Limb (tissue), 2 donors: Measurements from ENCODE around the gene GLT8D2.

Experiments
- DNase-seq, 2 donors: peaks; one replicate each; pipeline ENCODE4 v3.0.0-alpha.2; 2016; ENCODE audit errors: extremely low spot score in 2 of 2

Gene GLT8D2

DNA sequence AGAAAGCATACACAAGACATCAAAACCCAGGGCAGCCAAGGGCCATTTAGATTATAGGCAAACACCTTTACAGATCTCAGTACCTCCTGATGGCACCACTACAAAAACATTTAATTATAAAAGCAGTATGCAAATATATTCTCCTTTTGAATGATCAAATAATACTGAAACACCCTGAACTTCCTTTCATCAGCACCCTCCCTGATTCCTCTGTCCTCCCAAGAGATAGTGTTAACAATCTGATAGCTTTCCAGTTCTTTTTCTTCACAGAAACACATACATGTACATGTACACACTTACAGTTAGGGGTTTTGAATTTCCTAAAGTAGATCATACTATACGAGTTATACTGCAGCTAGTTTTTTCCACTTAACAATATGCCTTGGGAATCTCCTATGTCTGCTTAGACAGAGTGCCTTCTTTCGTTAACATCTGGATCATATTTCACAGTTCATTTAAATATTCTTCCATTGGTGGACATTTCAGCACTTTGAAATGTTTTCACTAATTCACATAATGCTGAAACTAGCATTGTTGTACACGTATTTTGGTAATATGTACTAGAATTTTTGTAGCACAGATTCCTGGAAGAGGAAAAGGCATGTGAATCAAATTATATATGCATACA, 49.1 kb downstream of the GLT8D2 start:
- peak in 1 of 2 donors; percentile 46 for DNase-seq

DNA sequence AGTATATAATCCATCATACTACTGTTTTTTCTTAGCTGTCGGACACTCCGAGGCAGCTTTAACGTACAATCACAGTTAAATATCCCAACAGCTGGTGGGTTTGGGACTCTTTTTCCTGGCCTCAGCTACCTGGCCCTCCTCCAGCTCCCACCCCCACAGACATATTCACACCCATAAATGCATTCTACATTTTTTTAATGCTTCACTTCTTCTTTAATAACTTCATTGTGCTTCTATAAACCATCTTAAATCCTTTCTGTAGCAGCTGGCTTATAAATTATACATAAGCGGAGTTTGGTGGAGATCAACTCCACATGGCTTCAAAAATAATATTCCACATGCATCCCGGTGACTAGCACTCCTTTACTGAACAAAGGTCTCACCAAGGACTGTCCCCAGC, 51.0 kb downstream of the GLT8D2 start:
- DNase-seq = peak; percentile 64

GRCh38 chr12:103997286-103997900, 52.6 kb downstream of the GLT8D2 start:
- no peak for DNase-seq

DNA sequence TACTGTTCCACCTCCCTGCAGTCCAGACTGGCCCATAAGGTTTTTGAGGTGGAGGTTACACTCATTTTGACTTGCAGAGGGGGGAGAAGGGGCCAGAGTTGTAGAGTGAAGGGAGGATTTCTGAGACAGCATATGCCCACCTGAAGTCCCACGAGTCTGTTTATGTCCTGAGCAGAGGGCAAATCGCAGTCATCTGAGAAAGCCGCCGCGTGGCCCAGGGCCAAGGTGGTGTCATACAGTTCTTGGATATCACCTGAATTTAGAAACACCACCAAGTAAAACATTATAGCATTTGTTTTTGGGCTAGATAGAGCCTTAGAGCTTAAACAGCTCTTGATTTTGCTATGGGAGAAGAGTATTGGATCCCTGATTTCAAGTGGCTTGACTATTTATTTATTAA, 53.4 kb downstream of the GLT8D2 start:
- no peak for DNase-seq

DNA sequence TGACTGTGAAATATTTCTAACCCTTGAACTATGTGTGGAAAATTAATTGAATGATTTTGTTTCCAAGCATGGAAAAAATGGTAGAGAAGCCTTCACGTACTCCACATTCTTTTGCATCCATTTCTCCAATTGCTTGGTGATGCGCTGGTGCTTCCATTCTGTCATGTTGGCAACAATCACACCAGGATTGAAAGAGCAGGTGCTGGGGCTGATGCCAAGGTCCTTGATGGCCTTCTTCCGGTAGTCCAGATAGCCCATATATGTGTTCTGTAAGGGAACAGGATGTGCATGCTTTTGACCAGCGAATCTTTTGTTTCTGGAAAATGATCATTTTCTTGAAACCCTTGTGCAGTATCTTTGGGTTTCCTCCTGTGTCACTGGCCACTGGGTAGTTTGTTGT, 55.8 kb downstream of the GLT8D2 start:
- DNase-seq = peak in 1 of 2 donors; percentile 42

DNA sequence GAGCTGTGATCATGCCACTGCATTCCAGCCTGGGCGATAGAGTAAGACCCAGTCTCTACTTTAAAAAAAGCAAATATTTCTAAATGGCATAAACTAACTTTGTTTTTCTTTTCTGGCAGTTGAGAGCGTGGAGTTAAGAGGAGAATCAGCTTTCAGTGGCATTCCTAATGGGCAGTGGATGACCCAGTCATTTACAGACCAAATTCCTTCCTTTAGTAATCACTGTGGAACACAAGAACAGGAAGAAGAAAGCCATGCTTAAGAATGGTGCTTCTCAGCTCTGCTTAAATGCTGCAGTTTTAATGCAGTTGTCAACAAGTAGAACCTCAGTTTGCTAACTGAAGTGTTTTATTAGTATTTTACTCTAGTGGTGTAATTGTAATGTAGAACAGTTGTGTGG, 63.2 kb downstream of the GLT8D2 start:
- no peak for DNase-seq

DNA sequence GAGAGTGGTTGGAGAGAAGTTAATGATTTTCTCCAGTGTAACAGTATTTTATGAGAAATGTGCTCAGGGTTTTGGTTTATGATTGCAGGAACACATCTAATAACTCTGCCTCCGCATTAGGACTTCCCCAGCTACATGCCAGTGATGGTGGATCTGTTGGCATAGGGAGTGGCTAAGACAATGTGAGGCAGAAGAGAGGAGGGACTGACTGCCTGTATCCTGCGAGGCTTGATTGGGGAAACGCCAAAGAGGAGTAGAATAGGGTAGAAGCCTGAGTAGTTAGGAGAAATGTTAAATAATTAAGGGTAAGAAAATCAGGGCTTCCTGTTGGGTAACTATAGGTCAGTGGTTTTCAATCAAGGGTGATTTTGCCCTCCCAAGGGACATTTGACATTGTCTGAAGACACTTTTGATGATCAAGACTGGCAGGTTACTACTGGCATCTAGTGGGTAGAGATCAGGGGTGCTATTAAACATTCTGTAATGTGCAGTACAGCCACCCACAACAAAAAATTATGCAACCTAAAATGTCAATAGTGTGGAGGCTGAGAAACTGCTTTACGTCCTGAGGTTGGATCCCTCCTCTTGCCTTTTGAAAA, 71.5 kb downstream of the GLT8D2 start:
- no peak for DNase-seq

DNA sequence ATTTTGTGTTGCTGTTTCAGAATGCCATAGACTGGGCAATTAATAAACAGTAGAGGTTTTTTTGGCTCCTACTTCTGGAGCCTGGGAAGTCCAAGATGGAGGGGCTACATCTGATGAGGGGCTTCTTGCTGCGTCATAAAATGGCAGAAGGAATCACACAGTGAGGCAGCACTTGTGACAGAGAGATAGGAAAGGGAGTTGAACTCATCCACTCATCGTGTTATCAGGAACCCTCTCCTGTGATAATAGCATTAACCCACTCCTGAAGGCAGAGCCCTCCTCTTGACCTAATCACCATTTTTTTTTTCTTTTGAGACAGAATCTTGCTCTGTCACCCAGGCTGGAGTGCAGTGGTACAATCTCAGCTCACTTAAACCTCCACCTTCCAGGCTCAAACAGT, 74.6 kb downstream of the GLT8D2 start:
- DNase-seq = no peak

GRCh38 chr12:103973909-103974308, 76.1 kb downstream of the GLT8D2 start:
- DNase-seq = no peak

DNA sequence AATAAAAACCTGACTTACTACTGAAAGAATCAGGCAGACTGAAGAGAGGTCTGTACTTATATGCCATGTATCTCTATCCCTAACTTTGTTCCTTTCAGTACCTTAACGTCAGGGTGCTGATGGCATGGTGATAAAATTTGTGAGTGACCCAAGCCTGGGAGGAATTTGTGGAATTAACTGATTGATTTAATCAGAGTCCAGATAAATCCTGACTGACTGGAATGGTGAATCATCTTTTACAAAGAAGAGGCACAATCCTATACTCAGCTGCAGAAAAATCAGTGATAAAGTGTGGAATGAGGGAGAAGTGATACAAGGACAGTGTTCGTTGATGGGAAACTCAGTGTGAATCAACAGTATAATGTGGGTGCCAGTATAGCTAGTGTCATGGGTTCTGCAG, 80.6 kb downstream of the GLT8D2 start:
- no peak for DNase-seq

DNA sequence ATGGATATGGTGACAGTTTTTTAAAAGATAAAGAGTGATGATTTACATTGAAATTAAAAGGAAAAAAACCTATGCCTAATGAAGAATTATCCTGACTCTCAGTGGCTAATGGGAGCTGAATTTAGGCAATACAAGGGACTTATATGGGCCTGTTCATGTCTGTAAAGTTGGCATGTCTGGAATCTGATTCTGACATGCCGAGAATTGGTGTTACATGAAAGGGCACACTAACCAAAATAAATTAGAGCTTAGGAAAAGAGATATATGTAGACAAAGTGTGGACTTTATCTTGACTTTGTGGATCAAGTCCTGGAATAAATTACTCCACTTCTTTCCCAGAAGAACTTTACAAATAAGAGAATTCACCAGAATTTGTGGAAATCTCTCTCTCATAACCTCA, 83.3 kb downstream of the GLT8D2 start:
- DNase-seq = no peak

DNA sequence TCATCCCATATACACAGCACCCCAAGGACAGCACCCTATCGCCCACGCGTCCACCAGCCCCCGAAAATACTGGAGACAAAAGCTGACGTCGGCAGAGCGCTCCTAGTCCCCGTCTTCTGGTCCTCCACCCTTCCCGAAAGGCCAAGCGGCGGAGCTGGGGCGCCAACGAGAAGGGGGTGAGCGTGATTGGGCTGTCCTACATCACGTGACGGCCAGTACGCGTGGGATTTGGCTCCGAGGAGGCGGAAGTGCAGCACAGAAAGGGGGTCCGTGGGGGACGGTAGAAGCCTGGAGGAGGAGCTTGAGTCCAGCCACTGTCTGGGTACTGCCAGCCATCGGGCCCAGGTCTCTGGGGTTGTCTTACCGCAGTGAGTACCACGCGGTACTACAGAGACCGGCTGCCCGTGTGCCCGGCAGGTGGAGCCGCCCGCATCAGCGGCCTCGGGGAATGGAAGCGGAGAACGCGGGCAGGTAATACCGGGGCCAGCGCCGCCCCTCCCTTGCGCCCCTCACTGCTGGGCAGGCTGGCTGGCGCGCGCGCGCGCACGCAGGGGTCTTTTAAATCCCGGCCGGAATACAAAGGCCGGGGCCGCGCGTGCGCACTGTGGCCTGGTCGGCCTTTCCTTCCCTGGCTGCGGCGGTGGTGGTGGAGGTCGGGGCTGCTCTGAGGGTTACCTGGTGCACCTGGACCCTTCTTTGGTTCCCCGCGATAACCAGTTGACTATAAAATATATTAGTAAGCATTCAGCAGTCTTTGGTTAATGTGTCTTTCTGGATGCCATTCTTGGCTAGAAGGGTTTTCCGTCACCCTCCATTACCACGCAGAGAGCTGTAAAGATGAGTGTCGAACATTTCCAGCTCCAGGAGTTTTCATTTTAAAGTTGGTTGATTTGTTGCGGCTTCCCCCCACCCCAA, 84.1 kb downstream of the GLT8D2 start, which contains the start of gene TDG:
Gene TDG, plus strand, starts transcription at position 283 of the 915 bp plus-strand sequence. Its CDS starts 166 bp downstream, at position 449.
- DNase-seq = peak; percentile 98

GRCh38 chr12:103965255-103965589, 84.8 kb downstream of the GLT8D2 start:
- DNase-seq = no peak

DNA sequence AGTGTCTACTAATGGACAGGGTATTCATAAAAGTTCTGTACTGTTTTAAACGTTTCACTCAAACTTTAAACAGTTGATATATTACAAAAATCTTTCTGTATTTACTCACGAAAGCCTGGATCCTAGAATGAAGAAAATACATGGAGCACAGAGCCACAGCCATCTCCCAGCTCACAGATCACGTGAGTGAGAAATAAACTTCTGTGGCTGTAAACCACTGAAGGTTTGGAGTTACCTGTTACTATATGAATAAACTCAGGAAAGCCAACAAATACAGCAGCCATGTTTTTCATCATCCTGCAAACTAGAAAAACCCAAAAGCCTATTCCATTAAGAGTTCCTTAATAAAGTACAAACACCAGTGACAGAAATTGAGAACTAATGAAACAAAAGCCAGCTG, 85.2 kb downstream of the GLT8D2 start:
- DNase-seq = no peak

DNA sequence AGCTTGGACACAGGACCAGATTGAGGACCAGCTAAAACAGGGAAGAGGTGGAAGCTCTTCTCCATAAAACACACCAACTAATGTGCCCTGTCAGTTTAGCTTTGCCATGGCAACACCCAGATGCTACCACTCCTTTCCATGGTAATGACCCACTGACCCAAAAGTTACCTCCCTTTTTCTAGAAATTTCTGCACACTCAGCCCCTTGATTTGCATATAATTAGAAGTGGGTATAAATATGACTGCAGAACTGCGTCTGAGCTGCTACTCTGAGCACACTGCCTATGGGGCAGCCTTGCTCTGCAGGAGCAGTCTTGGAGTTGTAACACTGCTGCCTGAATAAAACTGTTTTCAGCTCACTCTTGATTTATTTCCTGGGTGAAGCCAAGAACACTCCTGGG, 87.5 kb downstream of the GLT8D2 start:
- no peak for DNase-seq

GRCh38 chr12:103960616-103961227, 89.3 kb downstream of the GLT8D2 start:
- DNase-seq = no peak

DNA sequence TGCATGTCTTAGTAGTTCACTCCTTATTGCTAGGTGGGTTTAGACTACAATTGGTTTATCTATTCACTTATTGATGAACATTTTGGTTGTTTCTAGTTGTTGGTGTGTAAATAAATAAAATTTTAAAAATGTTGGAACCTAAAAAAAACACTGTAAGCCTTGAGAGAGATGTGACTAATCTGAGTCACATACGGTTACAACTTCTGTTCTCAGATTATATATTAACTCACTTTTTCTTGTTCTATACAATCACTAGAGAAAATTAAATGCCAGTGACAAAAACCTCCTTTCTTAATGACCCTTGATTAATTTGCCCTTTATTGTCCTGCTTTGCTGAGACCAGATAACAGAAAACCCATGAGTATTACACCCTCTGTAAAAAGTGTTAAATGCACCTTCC, 91.4 kb downstream of the GLT8D2 start:
- DNase-seq = no peak

DNA sequence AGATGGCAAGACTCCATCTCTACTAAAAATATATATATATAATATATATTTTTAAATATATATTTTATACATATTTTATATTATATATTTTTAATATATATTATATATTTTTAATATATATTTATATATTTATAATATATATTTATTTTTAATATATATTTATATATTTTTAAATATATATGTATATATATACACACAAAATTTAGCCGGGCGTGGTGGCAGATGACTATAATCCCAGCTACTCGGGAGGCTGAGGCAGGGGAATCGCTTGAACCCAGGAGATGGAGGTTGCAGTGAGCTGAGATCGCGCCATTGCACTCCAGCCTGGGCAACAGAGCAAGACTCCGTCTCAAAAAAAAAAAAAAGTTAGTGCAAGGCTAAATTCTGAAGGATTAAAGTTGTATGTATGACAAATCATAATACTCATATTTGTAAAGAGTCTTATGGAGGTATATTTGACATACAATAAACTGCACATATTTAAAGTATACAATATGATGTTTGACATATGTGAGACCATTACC, 92.1 kb downstream of the GLT8D2 start:
- no peak for DNase-seq

- no peak for DNase-seq
Measured at GRCh38 chr12:103956509-103957027, 93.4 kb downstream of the GLT8D2 start.

DNA sequence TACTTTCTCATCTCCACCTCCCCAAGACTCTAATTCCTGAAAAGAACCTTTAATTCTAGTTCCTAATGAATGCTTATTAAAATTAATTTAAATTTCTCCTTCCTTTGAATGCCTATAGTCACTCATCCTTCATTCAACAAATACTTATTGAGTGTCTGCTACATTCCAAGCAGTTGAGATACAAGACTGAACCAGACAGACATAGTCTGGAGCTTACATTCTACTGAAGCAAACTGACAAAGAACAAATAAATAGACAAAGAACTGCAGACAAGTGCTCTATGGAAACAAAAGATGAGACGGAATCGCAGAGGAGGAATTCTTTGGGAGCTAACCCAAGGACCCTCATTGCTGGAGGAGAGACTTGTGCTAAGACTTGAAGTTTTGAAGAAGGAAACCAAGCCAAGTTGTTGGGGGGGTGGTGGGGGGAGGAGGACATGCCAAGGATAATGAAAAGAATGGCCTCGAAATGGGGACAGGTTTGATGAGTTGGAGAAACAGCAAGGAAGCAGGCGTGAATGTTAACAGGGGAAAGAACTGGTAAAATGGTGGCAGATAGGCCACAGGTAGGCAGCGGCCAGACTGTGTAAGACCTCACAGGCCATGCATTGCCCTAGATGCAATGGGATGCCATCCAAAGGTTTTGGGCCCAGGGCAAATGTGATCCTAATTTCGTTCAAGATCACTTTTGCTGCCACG, 94.0 kb downstream of the GLT8D2 start:
- no peak for DNase-seq

DNA sequence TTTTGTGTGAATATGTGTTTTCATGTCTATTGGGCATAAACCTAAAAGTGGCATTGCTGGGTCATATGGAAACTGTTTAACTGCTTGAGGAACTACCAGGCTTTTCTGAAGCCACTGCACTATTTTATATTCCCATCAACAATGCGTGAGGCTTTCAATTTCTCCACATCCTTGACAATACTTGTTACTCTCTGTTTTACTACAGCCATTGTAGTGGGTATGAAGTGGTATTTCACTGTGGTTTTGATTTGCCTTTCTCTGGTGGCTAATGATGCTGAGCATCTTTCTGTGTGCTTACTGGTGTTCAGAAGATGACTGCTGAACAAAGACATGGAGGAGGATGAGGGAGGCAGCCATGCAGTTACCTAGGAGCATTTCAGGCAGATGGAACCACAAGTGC, 97.5 kb downstream of the GLT8D2 start:
- no peak for DNase-seq
